Fibroblast of peridontal ligament (primary cell): ENCODE data around the gene DLG2.
"Not testable (repeated sequence)": the region's sequence is repeated elsewhere in the genome, so short reads cannot be mapped to it uniquely, and the experiment has no call there.

Experiments
- DNase-seq: peaks from one replicate; pipeline ENCODE4 v3.0.0-alpha.2; 2010; ENCODE audit errors: extremely low read depth

Gene DLG2

GRCh38 chr11:85459304-85459703 is 167.8 kb downstream of the DLG2 start:
- no peak for DNase-seq

DNA sequence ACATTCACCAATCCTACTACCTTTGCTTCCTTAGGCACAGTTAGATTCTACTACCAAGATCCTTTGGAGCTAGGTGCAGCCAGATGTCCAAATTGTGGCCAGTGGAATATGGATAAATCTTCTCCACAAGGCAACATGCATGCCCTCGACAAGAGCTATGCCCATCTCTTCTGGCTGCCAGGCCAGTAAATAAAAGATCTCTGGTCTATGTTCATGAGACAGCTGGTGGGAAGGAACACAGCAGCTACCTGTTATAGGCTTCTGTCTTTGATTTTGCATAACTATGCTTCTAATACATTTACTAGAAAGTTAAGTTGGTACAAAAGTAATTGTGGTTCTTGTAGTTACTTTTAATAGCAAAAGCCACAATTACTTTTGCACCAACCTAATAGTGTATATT is 182.7 kb downstream of the DLG2 start:
- no peak for DNase-seq

GRCh38 chr11:85440273-85440672 is 186.9 kb downstream of the DLG2 start:
- DNase-seq: no peak

GRCh38 chr11:85438328-85438727 is 188.8 kb downstream of the DLG2 start:
- no peak for DNase-seq

GRCh38 chr11:85431319-85431718 is 195.8 kb downstream of the DLG2 start:
- no peak for DNase-seq

DNA sequence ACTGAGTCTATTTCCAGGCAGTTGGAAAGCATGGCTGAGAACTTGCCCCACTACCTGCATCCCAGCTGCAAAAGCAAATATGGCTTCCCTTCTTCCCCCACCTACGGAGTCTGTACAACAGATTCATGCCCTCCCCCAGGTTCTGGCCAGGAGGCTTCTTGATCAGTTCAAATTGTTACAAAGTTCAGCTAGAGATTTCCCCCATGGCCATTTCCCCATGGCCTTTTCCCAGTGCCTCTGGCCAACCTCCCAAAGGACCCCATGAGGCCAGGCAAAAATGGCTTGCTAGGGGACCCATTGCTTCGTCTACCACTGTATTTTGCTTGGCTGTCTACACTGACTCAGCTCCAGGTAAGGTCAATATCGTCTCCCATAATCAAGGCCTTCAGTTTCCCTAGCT is 203.3 kb downstream of the DLG2 start:
- DNase-seq: no peak

GRCh38 chr11:85423316-85423715 is 203.8 kb downstream of the DLG2 start:
- DNase-seq: no peak

DNA sequence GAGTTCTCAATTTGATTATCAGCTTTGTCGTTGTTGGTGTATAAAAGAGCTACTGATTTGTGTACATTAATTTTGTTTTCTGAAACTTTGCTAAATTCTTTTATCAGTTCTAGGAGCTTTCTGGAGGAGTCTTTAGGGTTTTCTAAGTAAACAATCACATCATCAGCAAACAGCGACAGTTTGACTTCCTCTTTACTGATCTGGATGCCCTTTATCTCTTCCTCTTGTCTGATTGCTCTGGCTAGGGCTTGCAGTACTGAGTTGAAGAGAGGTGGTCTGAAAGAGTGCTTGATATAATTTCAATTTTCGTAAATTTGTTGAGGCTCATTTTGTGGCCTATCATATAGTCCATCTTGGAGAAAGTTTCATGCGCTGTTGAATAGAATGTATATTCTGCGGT is 213.0 kb downstream of the DLG2 start:
- DNase-seq: no peak

DNA sequence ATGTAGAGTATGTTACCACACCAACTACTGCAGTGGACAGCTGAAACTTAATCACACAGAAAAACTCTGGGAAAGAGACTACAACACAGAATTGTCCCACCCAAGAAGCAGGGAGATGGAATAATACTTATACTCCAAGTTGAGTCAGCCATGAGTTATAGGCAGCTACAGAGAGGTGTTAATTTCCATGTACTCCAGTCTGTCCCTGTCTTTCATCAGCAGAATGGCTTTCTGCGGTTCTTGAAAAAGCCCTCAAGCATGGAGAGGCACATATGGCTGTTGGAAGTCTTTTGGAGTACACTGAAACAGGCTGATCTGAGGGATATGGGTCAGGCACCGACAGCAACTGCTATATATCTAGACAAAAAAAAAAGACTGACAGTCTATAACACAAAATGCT is 219.5 kb downstream of the DLG2 start:
- no peak for DNase-seq

DNA sequence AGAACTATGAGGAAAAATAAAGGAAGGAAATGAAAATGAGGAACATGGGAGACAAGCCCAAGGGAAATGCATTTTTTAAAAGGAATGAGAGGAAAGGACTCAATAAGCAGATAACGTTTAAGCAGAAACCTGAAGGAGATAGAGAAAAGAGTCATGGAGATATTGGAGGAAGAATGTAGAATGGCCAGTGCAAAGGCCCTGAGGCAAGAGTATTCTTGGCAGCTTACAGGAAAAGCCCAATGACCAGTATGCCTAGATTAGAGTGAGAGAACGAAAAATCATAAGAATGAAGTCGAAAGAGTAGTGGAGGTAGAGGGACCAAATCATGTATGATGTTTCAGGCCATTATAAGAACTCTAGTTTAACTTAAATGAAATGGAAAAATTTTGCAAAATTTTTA is 220.3 kb downstream of the DLG2 start:
- DNase-seq: no peak

- DNase-seq: no peak
These were observed 220.8 kb downstream of the DLG2 start for GRCh38 chr11:85406316-85406715.

GRCh38 chr11:85395515-85396055 is 231.6 kb downstream of the DLG2 start:
- not testable (repeated sequence) for DNase-seq

DNA sequence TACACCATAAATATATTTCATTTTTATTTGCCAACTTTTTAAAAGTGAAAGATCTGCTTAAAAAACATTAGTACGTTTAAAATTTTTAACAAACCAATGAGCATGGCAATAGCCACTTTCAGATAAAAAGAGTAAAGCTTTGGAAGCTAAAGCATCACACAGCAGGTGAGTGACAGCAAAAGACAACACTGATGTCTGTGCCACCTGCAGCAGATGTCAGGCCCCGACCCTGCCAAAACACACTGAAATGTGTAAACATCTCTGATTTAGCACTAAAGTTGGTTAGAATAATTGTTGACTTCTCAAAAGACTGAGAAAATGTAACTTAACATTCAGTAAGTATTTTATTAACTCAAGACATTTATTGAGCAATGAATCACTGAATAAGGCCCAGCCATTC is 232.9 kb downstream of the DLG2 start:
- no peak for DNase-seq

DNA sequence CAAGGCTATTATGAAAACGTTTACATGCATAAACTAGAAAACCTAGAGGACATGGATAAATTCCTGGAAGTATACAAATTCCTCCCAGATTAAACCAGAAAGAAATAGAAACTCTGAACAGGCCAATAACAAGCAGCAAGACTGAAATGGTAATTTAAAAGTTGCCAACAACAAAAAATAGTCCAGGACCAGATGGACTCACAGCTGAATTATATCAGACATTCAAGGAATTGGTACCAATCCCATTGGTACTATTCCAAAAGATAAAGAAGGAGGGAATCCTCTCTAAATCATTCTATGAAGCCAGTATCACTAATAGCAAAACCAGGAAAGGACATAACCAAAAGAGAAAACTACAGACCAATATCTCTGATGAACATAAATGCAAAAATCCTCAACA is 236.0 kb downstream of the DLG2 start:
- no peak for DNase-seq

- DNase-seq: no peak
These were observed 241.6 kb downstream of the DLG2 start for GRCh38 chr11:85385547-85385946.

DNA sequence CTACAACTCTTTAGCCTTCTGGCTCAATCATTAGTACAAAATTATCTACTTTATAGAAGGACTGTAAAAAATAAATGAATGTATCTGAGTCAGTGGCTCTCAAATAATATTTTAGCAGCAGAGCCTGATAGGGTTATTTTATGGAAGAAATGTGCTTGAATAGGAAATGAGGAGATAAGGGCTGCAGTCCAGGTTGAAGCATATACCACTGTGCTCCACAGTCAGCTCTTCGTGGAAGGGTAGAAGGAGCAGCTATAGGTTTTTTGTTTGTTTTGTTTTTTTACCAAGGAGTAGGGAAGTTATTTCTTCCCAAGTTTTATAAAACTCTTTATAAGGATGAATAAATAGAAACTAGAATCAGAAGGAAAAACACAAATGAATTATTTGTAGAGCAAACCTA is 242.0 kb downstream of the DLG2 start:
- DNase-seq: no peak

DNA sequence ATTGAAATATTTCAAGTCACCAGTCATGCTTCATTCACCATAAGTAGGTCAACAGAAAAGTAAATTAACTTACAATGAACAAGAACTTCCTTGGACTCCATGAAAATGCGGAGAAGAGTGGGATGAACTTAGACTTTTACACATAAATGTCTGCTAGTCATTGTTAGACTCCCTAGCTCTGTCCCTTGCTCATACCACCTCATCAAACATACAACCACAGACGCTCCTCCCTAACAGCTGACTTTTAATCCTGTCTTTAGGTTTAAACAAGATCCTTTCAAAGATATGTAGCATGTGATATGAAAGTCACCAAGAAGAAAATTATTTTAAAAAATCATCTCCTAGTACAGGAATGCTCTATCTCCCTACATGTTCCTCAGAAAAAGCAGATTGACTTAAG is 248.1 kb downstream of the DLG2 start:
- no peak for DNase-seq

DNA sequence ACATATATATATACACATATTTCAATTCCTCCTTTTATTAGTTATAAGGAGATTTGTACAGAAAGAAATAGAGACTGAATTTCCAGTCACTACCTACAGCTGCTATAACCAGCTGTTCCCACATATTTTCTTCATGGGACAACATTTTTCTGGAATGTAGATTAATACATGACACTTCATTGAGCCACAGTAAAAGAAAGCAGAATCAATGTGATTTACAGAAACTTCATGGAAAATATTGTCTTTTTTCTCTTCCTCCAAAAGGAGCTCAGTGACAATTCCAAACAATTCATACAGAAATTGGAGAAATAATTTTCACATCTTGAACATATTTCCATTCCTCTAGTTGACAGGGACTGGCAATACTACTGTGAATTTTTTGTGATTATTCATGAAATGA is 249.2 kb downstream of the DLG2 start:
- DNase-seq: no peak

DNA sequence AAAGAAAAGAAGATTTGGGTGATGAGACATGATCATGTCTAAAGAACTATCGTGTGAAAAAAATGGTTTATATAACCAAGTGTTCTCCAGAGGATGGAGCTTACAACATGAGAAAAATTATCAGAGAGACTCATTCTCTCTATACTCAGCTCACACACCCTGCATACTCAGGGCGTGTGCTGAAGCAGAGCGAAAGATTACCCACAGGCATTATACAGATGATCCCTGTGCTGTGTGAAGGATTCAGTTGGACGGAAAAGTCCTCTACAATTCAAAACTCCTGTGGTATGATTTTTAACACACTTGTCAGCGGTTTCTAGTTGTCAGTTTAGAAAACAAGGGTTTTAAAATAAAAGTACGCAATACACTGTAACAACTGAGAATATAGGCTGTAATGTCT is 267.3 kb downstream of the DLG2 start:
- DNase-seq: no peak

DNA sequence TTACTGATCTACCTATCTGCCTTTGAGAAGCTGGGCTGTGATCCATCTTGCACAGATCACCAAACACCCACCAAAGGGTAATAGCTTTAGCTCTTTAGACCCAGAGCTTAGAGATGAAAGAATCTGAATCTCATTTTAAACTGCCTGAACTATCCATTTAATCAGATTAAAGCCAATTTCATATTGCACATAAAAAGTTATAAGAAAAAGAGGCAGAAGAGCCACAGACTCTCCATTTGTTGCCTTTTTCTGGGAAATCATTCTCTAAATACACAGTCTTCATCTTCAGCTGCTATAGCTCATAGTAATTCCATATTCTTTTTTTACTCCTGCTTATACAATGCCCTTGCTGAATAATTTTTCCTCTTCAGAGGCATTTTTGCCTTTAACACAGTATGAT is 271.2 kb downstream of the DLG2 start:
- no peak for DNase-seq

DNA sequence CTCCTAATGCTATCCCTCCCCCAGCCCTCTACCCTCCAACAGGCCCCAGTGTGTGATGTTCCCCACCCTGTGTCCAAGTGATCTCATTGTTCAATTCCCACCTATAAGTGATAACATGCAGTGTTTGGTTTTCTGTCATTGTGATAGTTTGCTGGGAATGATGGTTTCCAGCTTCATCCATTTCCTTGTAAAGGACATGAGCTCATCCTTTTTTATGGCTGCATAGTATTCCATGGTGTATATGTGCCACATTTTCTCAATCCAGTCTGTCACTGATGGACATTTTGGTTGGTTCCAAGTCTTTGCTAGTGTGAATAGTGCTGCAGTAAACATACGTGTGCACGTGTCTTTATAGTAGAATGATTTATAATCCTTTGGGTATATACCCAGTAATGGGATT is 277.6 kb downstream of the DLG2 start:
- not testable (repeated sequence) for DNase-seq

GRCh38 chr11:85348945-85349344 is 278.2 kb downstream of the DLG2 start:
- no peak for DNase-seq

GRCh38 chr11:85347291-85347690 is 279.9 kb downstream of the DLG2 start:
- DNase-seq: no peak

DNA sequence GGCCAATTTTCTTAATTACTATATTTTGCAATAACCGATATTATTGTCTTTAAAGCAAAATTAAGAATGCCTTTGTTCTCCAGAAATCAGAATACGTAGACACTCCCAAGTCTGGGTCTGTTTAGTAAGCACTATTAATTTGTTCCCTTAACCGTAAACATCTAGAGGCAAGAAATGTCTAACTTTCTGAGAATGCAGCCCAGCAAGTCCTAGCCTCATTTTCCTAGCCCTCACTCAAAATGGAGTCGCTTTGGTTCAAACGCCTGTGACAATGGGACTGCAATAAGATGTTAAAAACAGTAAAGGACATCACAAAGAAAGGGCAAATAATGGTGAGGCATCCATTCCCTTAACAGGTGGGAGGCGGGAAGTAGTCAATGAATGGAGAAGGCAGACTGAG is 280.7 kb downstream of the DLG2 start:
- no peak for DNase-seq

DNA sequence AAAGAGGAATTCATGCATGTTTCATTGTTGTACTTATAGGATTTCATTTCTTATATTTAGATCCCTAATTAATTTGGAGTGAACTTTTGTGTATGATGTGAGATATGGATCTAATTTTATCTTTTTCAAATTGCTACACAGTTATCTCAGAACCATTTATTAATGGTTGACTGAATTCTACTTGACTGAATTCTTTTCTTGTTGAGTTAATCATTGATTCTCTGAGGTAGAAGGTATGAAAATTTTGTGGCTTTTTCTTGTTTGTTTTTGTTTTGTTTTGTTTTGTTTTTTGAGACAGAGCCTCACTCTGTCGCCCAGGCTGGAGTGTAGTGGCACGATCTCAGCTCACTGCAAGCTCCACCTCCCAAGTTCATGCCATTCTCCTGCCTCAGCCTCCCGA is 286.3 kb downstream of the DLG2 start:
- not testable (repeated sequence) for DNase-seq
